Mucosa of rectum (tissue), 2 donors: ENCODE results near the gene SCD.

Experiments used
- H3K27ac ChIP-seq, 2 donors: one replicate each; pipeline ENCODE4 v1.7.0; 2013; ENCODE audit warnings: inconsistent platforms in 2 of 2, low read depth in 2 of 2, low read length in 2 of 2
- H3K27me3 ChIP-seq, 2 donors: one replicate each; pipeline ENCODE4 v1.7.0; 2013; ENCODE audit warnings: low read length in 2 of 2; ENCODE audit not compliant: control insufficient read depth in 2 of 2, insufficient read depth in 2 of 2
- H3K36me3 ChIP-seq, 2 donors: one replicate each; pipeline ENCODE4 v1.7.0; 2013; ENCODE audit warnings: low read length in 2 of 2; ENCODE audit not compliant: control insufficient read depth in 2 of 2, insufficient read depth in 2 of 2
- H3K4me1 ChIP-seq, 2 donors: one replicate each; pipeline ENCODE4 v1.7.0; 2013; ENCODE audit warnings: low read length in 2 of 2, mild to moderate bottlenecking in 1 of 2; ENCODE audit not compliant: control insufficient read depth in 2 of 2, insufficient read depth in 2 of 2
- H3K4me3 ChIP-seq, 2 donors: one replicate each; pipeline ENCODE4 v1.7.0; 2013; ENCODE audit warnings: low read length in 2 of 2
- H3K9ac ChIP-seq, 2 donors: one replicate each; pipeline ENCODE4 v1.7.0; 2013; ENCODE audit warnings: low read length in 2 of 2, low read depth in 1 of 2, mild to moderate bottlenecking in 1 of 2
- H3K9me3 ChIP-seq, 2 donors: one replicate each; pipeline ENCODE4 v1.7.0; 2013; ENCODE audit warnings: low read length in 2 of 2; ENCODE audit not compliant: control insufficient read depth in 2 of 2
- donor health status: healthy.
- donor health status: Normal muscosa, but diverticular disease.

SCD gene

GRCh38 chr10:100359529-100360150, 12.6 kb downstream of the SCD start:
- Histone ChIP-seq H3K9ac (no peak overlapping the region), H3K4me1 (peaks cover 6 to 17% of the 10 kb centered on the region in 2 donors), H3K27ac (no peak overlapping the region), H3K4me3 (no peak overlapping the region), H3K27me3 (no peaks in the 10 kb centered on the region), H3K36me3 (peaks cover 5 to 9% of the 10 kb centered on the region in 2 donors), H3K9me3 (no peaks in the 10 kb centered on the region)

- Histone ChIP-seq H3K4me3 (no peak overlapping the region), H3K36me3 (peaks cover under 1 to 9% of the 10 kb centered on the region in 2 donors), H3K9me3 (no peaks in the 10 kb centered on the region), H3K9ac (no peak overlapping the region), H3K27ac (no peak overlapping the region), H3K4me1 (peaks cover 9 to 20% of the 10 kb centered on the region in 2 donors), H3K27me3 (no peaks in the 10 kb centered on the region)
These were observed 13.2 kb downstream of the SCD start for GRCh38 chr10:100360234-100360633.

- H3K4me3 ChIP-seq = no peak overlapping the region
- H3K27me3 ChIP-seq = no peaks in the 10 kb centered on the region
- H3K9me3 ChIP-seq = no peaks in the 10 kb centered on the region
- no peak overlapping the region for H3K27ac ChIP-seq
- H3K36me3 ChIP-seq = no peaks in the 10 kb centered on the region
- H3K9ac ChIP-seq = no peak overlapping the region
- H3K4me1 ChIP-seq = peaks cover 15 to 30% of the 10 kb centered on the region in 2 donors
These were observed 15.8 kb downstream of the SCD start for GRCh38 chr10:100362570-100363496.

- Histone ChIP-seq H3K27ac (no peak overlapping the region), H3K36me3 (no peaks in the 10 kb centered on the region), H3K4me1 (peaks cover 15 to 30% of the 10 kb centered on the region in 2 donors), H3K4me3 (no peak overlapping the region), H3K27me3 (no peaks in the 10 kb centered on the region), H3K9me3 (no peaks in the 10 kb centered on the region), H3K9ac (no peak overlapping the region)
These were observed 17.1 kb downstream of the SCD start for GRCh38 chr10:100364175-100364574.

GRCh38 chr10:100364735-100365391, 17.8 kb downstream of the SCD start:
- Histone ChIP-seq H3K4me1 (peaks cover 17 to 30% of the 10 kb centered on the region in 2 donors), H3K9ac (peak overlapping the region; percentile 32 to 44), H3K9me3 (no peaks in the 10 kb centered on the region), H3K27me3 (no peaks in the 10 kb centered on the region), H3K36me3 (no peaks in the 10 kb centered on the region), H3K27ac (peak overlapping the region; percentile 72 to 75), H3K4me3 (peak overlapping the region in 1 of 2 donors; percentile 52)

- no peaks in the 10 kb centered on the region for H3K9me3 ChIP-seq
- peaks cover 40 to 51% of the 10 kb centered on the region in 2 donors for H3K4me1 ChIP-seq
- no peak overlapping the region for H3K9ac ChIP-seq
- H3K4me3 ChIP-seq = no peak overlapping the region
- H3K27me3 ChIP-seq = no peaks in the 10 kb centered on the region
- H3K36me3 ChIP-seq = no peaks in the 10 kb centered on the region
- H3K27ac ChIP-seq = no peak overlapping the region
These were observed 21.7 kb downstream of the SCD start for GRCh38 chr10:100368721-100369120.

- H3K4me1 ChIP-seq = peaks cover 32 to 33% of the 10 kb centered on the region in 2 donors
- H3K27me3 ChIP-seq = no peaks in the 10 kb centered on the region
- H3K27ac ChIP-seq = peak overlapping the region; percentile 96 to 97
- H3K9me3 ChIP-seq = no peaks in the 10 kb centered on the region
- H3K36me3 ChIP-seq = no peaks in the 10 kb centered on the region
- H3K9ac ChIP-seq = peak overlapping the region; percentile 65 to 69
- peak overlapping the region; percentile 39 to 44 for H3K4me3 ChIP-seq
These were observed 23.9 kb downstream of the SCD start for GRCh38 chr10:100370714-100371481.

- peak overlapping the region; percentile 65 to 69 for H3K9ac ChIP-seq
These were observed 24.5 kb downstream of the SCD start for GRCh38 chr10:100371482-100372027.

More at GRCh38 chr10:100371482-100372027, 24.5 kb downstream of the SCD start:
- Histone ChIP-seq H3K4me1 (peaks cover 31 to 37% of the 10 kb centered on the region in 2 donors), H3K36me3 (no peaks in the 10 kb centered on the region), H3K27me3 (no peaks in the 10 kb centered on the region), H3K4me3 (peak overlapping the region; percentile 39 to 44), H3K27ac (peak overlapping the region; percentile 96 to 97), H3K9me3 (no peaks in the 10 kb centered on the region)
